Rectal smooth muscle tissue (tissue), 1 donor: ENCODE measurements around the gene SIN3A.
"Not testable (repeated sequence)": the region's sequence is repeated elsewhere in the genome, so short reads cannot be mapped to it uniquely, and the experiment has no call there.

Experiments used
- H3K27ac ChIP-seq: one replicate; pipeline ENCODE4 v1.7.0; 2013; ENCODE audit warnings: low read depth, low read length, inconsistent platforms
- H3K27me3 ChIP-seq: one replicate; pipeline ENCODE4 v1.7.0; 2013; ENCODE audit warnings: low read length; ENCODE audit not compliant: control insufficient read depth, insufficient read depth
- H3K36me3 ChIP-seq: one replicate; pipeline ENCODE4 v1.7.0; 2013; ENCODE audit warnings: low read length; ENCODE audit not compliant: control insufficient read depth, insufficient read depth
- H3K4me1 ChIP-seq: one replicate; pipeline ENCODE4 v1.7.0; 2013; ENCODE audit warnings: low read length; ENCODE audit not compliant: control insufficient read depth, insufficient read depth
- H3K4me3 ChIP-seq: one replicate; pipeline ENCODE4 v1.7.0; 2013; ENCODE audit warnings: low read length
- H3K9ac ChIP-seq: one replicate; pipeline ENCODE4 v1.7.0; 2013; ENCODE audit warnings: low read length

Gene SIN3A

GRCh38 chr15:75348034-75348561 is 103.4 kb downstream of the SIN3A start:
- no peak overlapping the region for H3K27ac ChIP-seq
- H3K27me3 ChIP-seq, result no peaks in the 10 kb centered on the region
- H3K4me3 ChIP-seq, result peak overlapping the region; percentile 95
- H3K4me1 ChIP-seq, result peaks cover 8% of the 10 kb centered on the region
- H3K36me3 ChIP-seq, result no peaks in the 10 kb centered on the region
- H3K9ac ChIP-seq, result peak overlapping the region; percentile 59

- peak overlapping the region; percentile 60 for H3K9ac ChIP-seq
- no peaks in the 10 kb centered on the region for H3K36me3 ChIP-seq
- H3K4me1 ChIP-seq, result peaks cover 8% of the 10 kb centered on the region
- peak overlapping the region; percentile 95 for H3K4me3 ChIP-seq
- H3K27me3 ChIP-seq, result no peaks in the 10 kb centered on the region
- H3K27ac ChIP-seq, result no peak overlapping the region
These were observed 104.1 kb downstream of the SIN3A start for GRCh38 chr15:75347222-75348033.

GRCh38 chr15:75346796-75347221 is 104.7 kb downstream of the SIN3A start, which contains the start of gene NEIL1:
NEIL1 (plus strand) TSS chr15:75347039; CDS start chr15:75348906, 1,867 bp downstream.
- no peaks in the 10 kb centered on the region for H3K27me3 ChIP-seq
- no peak within 1 kb of the TSS for H3K27ac ChIP-seq
- peak within 1 kb of the TSS; percentile 95 for H3K4me3 ChIP-seq
- H3K9ac ChIP-seq, result peak within 1 kb of the TSS; percentile 60
- peaks cover 8% of the 10 kb centered on the region for H3K4me1 ChIP-seq
- H3K36me3 ChIP-seq, result no peaks in the 10 kb centered on the region

- H3K4me1 ChIP-seq, H3K9ac ChIP-seq, H3K36me3 ChIP-seq, H3K4me3 ChIP-seq, H3K27me3 ChIP-seq, H3K27ac ChIP-seq: not testable (repeated sequence)
These were observed 107.5 kb downstream of the SIN3A start for GRCh38 chr15:75343953-75344352.

GRCh38 chr15:75342221-75342620 is 109.3 kb downstream of the SIN3A start:
- H3K9ac ChIP-seq, result no peak overlapping the region
- H3K27ac ChIP-seq, result no peak overlapping the region
- H3K4me1 ChIP-seq, result no peaks in the 10 kb centered on the region
- H3K27me3 ChIP-seq, result no peaks in the 10 kb centered on the region
- H3K36me3 ChIP-seq, result peaks cover 4% of the 10 kb centered on the region
- no peak overlapping the region for H3K4me3 ChIP-seq

GRCh38 chr15:75339531-75340240 is 111.8 kb downstream of the SIN3A start:
- no peak overlapping the region for H3K27ac ChIP-seq
- peaks cover 4% of the 10 kb centered on the region for H3K36me3 ChIP-seq
- H3K4me3 ChIP-seq, result no peak overlapping the region
- no peak overlapping the region for H3K9ac ChIP-seq
- no peaks in the 10 kb centered on the region for H3K27me3 ChIP-seq
- H3K4me1 ChIP-seq, result peaks cover 8% of the 10 kb centered on the region

GRCh38 chr15:75338661-75339240 is 112.7 kb downstream of the SIN3A start:
- peaks cover 4% of the 10 kb centered on the region for H3K36me3 ChIP-seq
- no peak overlapping the region for H3K9ac ChIP-seq
- H3K4me1 ChIP-seq, result peaks cover 8% of the 10 kb centered on the region
- no peak overlapping the region for H3K27ac ChIP-seq
- H3K27me3 ChIP-seq, result no peaks in the 10 kb centered on the region
- no peak overlapping the region for H3K4me3 ChIP-seq

- peaks cover 8% of the 10 kb centered on the region for H3K4me1 ChIP-seq
- H3K27ac ChIP-seq, result peak within 1 kb of the TSS; percentile 51
- H3K9ac ChIP-seq, result peak within 1 kb of the TSS; percentile 43
- H3K27me3 ChIP-seq, result no peaks in the 10 kb centered on the region
- peak within 1 kb of the TSS; percentile 84 for H3K4me3 ChIP-seq
- peaks cover 4% of the 10 kb centered on the region for H3K36me3 ChIP-seq
These were observed 115.7 kb downstream of the SIN3A start, which contains the start of gene COMMD4 for GRCh38 chr15:75335705-75336355. COMMD4 (plus strand) TSS chr15:75336063; CDS start chr15:75336090, 27 bp downstream.

GRCh38 chr15:75335313-75335704 is 116.2 kb downstream of the SIN3A start:
- Histone ChIP-seq H3K4me1 (peaks cover 8% of the 10 kb centered on the region), H3K9ac (no peak overlapping the region), H3K27ac (peak overlapping the region; percentile 21), H3K27me3 (no peaks in the 10 kb centered on the region), H3K4me3 (peak overlapping the region; percentile 84), H3K36me3 (peaks cover 4% of the 10 kb centered on the region)

GRCh38 chr15:75333654-75334419 is 117.7 kb downstream of the SIN3A start:
- H3K27me3 ChIP-seq, H3K36me3 ChIP-seq, H3K4me3 ChIP-seq, H3K27ac ChIP-seq, H3K9ac ChIP-seq, H3K4me1 ChIP-seq: not testable (repeated sequence)

GRCh38 chr15:75332093-75332492 is 119.4 kb downstream of the SIN3A start:
- H3K4me1 ChIP-seq, H3K27ac ChIP-seq, H3K36me3 ChIP-seq, H3K27me3 ChIP-seq, H3K4me3 ChIP-seq, H3K9ac ChIP-seq: not testable (repeated sequence)
